AG04449 (cell line): ENCODE results near the gene RAB5IF.
A peak's percentile ranks its signal among the peaks of the same experiment; 100 is the strongest.

Experiments
- CTCF ChIA-PET: fragments of 350-600 bp; formaldehyde crosslinking; extraction: SDS; loops from one replicate; lab custom pipeline; 2021; ENCODE audit warnings: antibody characterized with exemption; lab: Yijun Ruan, JAX
- POLR2A ChIA-PET: fragments of 400-600, 350-600 bp; formaldehyde crosslinking; extraction: SDS; loops from one replicate; lab custom pipeline; 2020; ENCODE audit warnings: antibody characterized with exemption, inconsistent platforms; lab: Yijun Ruan, JAX
- DNase-seq: peaks from one replicate; pipeline ENCODE4 v3.0.0-alpha.2; 2010; ENCODE audit warnings: low read depth, low spot score
- H3K4me3 ChIP-seq: 2 replicates; pipeline ENCODE4 v1.5.1; 2011; ENCODE audit warnings: low read depth, mild to moderate bottlenecking, control low read depth, low read length
- CTCF ChIP-seq: IDR thresholded peaks from one replicate; pipeline ENCODE4 v1.5.1; 2011; ENCODE audit warnings: mild to moderate bottlenecking, moderate library complexity, low read length, control low read depth, inconsistent platforms; ENCODE audit not compliant: insufficient read depth; ENCODE audit errors: missing control alignments

Gene RAB5IF

GRCh38 chr20:36574366-36575135 lies 31.0 kb upstream of the RAB5IF start:
- peak overlapping the region; percentile 70 for H3K4me3 ChIP-seq
- DNase-seq = no peak
- POLR2A ChIA-PET = interaction anchor here (0.6 to 0.8 kb wide), 2 partner anchors 13 to 17 kb away, joined by 4 read pairs; no protein-coding TSS in a partner anchor
- CTCF ChIA-PET = interaction anchor here (0.5 to 7.8 kb wide), 5 partner anchors 16 to 30 kb away, joined by 3 to 48 read pairs (median 4); partner anchors contain the start of gene RAB5IF
- TF ChIP-seq CTCF = no peak

GRCh38 chr20:36576081-36576445 lies 29.5 kb upstream of the RAB5IF start:
- CTCF ChIA-PET = interaction anchor here (0.8 to 1.7 kb wide), 5 partner anchors 14 to 29 kb away, joined by 3 to 5 read pairs (median 4); partner anchors contain the start of gene RAB5IF
- POLR2A ChIA-PET = no interaction called here
- no peak for DNase-seq
- no peak overlapping the region for H3K4me3 ChIP-seq
- TF ChIP-seq CTCF = no peak

GRCh38 chr20:36578356-36579041 lies 27.1 kb upstream of the RAB5IF start:
- no peak for TF ChIP-seq CTCF
- DNase-seq = no peak
- no peak overlapping the region for H3K4me3 ChIP-seq
- CTCF ChIA-PET = interaction anchor here (1.0 to 1.9 kb wide), 3 partner anchors 11 to 28 kb away, joined by 3 to 10 read pairs (median 4); partner anchors contain the start of gene RAB5IF
- POLR2A ChIA-PET = no interaction called here

- no peak for DNase-seq
- H3K4me3 ChIP-seq = no peak overlapping the region
- ChIA-PET CTCF (interaction anchor here (1.1 to 1.2 kb wide), 2 partner anchors 8 to 25 kb away, joined by 3 to 6 read pairs; partner anchors contain the start of gene RAB5IF), POLR2A (interaction anchor here (0.5 kb wide), 1 partner anchor 8 kb away, joined by 4 read pairs; no protein-coding TSS in a partner anchor)
- no peak for TF ChIP-seq CTCF
Measured at GRCh38 chr20:36579996-36580545, 25.5 kb upstream of the RAB5IF start.

- TF ChIP-seq CTCF = no peak
- POLR2A ChIA-PET = no interaction called here
- CTCF ChIA-PET = no interaction called here
- no peak for DNase-seq
- H3K4me3 ChIP-seq = no peak overlapping the region
Measured at GRCh38 chr20:36582322-36582721, 23.3 kb upstream of the RAB5IF start.

- H3K4me3 ChIP-seq = no peak overlapping the region
- TF ChIP-seq CTCF = no peak
- no peak for DNase-seq
- CTCF ChIA-PET = no interaction called here
- POLR2A ChIA-PET = no interaction called here
Measured at GRCh38 chr20:36582821-36583220, 22.8 kb upstream of the RAB5IF start.
